Endothelial cell of umbilical vein (primary cell): ENCODE results near the gene ARHGAP27. TPM values are rescaled to one million over a fixed set of nuclear protein-coding genes. Genes with fewer than 3 reads are reported as not detected.

Source experiments
- BruUV-seq: library from RNA; stranded (reverse); fragments of 400-500 nt; replicated peaks from 2 replicates; lab custom pipeline; 2021; lab: Mats Ljungman, UMichigan
- CTCF ChIA-PET: fragments of 300-600, 350-600 bp; sonication (Branson Sonifier 250); formaldehyde crosslinking; loops from one replicate; lab custom pipeline; 2021; ENCODE audit warnings: antibody characterized with exemption, inconsistent platforms; lab: Charles Lee
- POLR2A ChIA-PET: fragments of 300-600, 350-600 bp; sonication (Branson Sonifier 250); formaldehyde crosslinking; loops from one replicate; lab custom pipeline; 2021; ENCODE audit warnings: antibody characterized with exemption, inconsistent platforms; lab: Charles Lee
- DNase-seq: peaks from one replicate; pipeline ENCODE4 v3.0.0-alpha.2; 2011; ENCODE audit warnings: low read depth, low spot score
- FAIRE-seq: peaks from 2 replicates; lab custom pipeline; 2011; peaks lifted over from hg19 to GRCh38; lab: Jason Lieb, UNC
- H2AFZ ChIP-seq: 2 replicates; pipeline ENCODE4 v1.6.0; 2012; ENCODE audit warnings: low read depth, low read length, control low read depth, inconsistent platforms
- H3K27ac ChIP-seq: 2 replicates; pipeline ENCODE4 v1.5.1; 2011; ENCODE audit warnings: low read depth, mild to moderate bottlenecking, control low read depth, low read length, moderate library complexity; ENCODE audit not compliant: insufficient read depth
- H3K27me3 ChIP-seq, 2 experiments: 2 replicates each; pipeline versions ENCODE4 v1.6.0 to v1.6.1; 2011; ENCODE audit warnings: low read length in 2 of 2, mixed read lengths in 1 of 2; ENCODE audit not compliant: control insufficient read depth in 2 of 2, insufficient read depth in 2 of 2
- H3K36me3 ChIP-seq, 2 experiments: 2 replicates in 1 of 2; 3 replicates in 1 of 2; pipeline ENCODE4 v1.5.1; 2011; ENCODE audit warnings: low read length in 2 of 2, mild to moderate bottlenecking in 1 of 2, moderate library complexity in 1 of 2; ENCODE audit not compliant: control insufficient read depth in 2 of 2, insufficient read depth in 2 of 2; ENCODE audit errors: extremely low read depth in 1 of 2
- H3K4me1 ChIP-seq: 3 replicates; pipeline ENCODE4 v1.5.1; 2011; ENCODE audit warnings: mild to moderate bottlenecking, low read length; ENCODE audit not compliant: control insufficient read depth, insufficient read depth; ENCODE audit errors: extremely low read depth
- H3K4me2 ChIP-seq: 2 replicates; pipeline ENCODE4 v1.6.1; 2011; ENCODE audit warnings: low read length, control low read depth, mixed read lengths; ENCODE audit not compliant: insufficient read depth
- H3K4me3 ChIP-seq, 3 experiments: fragments of 200-600 bp in 1 of 3; sonication (generic), shearing (Covaris generic) in 1 of 3; replicated peaks in 1 of 3; 2 replicates each; pipeline ENCODE4 v1.5.1; 2011 to 2016; ENCODE audit warnings: control low read depth in 3 of 3, low read length in 3 of 3, mild to moderate bottlenecking in 2 of 3, inconsistent platforms in 1 of 3, low read depth in 1 of 3, moderate library complexity in 1 of 3; ENCODE audit not compliant: insufficient read depth in 1 of 3
- H3K79me2 ChIP-seq: 2 replicates; pipeline ENCODE4 v1.6.0; 2012; ENCODE audit warnings: low read length, inconsistent platforms; ENCODE audit not compliant: control insufficient read depth, insufficient read depth
- H3K9ac ChIP-seq: replicated peaks from 2 replicates; pipeline ENCODE3; 2011; ENCODE audit warnings: low read length, control low read depth; ENCODE audit not compliant: insufficient read depth; ENCODE audit errors: extremely low read depth
- H3K9me1 ChIP-seq: replicated peaks from 3 replicates; pipeline ENCODE4 v1.6.0; 2011; ENCODE audit warnings: mild to moderate bottlenecking, low read length; ENCODE audit not compliant: control insufficient read depth, insufficient read depth; ENCODE audit errors: extremely low read depth
- H3K9me3 ChIP-seq: replicated peaks from 2 replicates; pipeline ENCODE4 v1.5.1; 2012; ENCODE audit warnings: low read length, inconsistent platforms; ENCODE audit not compliant: control insufficient read depth, insufficient read depth
- H4K20me1 ChIP-seq: replicated peaks from 2 replicates; pipeline ENCODE3; 2011; ENCODE audit warnings: mild to moderate bottlenecking, low read length; ENCODE audit not compliant: control insufficient read depth, insufficient read depth; ENCODE audit errors: extremely low read depth
- EZH2 ChIP-seq: IDR thresholded peaks from 2 replicates; pipeline ENCODE4 v1.6.1; 2012; ENCODE audit warnings: borderline replicate concordance, low read depth, mild to moderate bottlenecking, moderate library complexity, low read length, inconsistent platforms; ENCODE audit not compliant: severe bottlenecking
- FOS ChIP-seq: IDR thresholded peaks from 2 replicates; pipeline ENCODE4 v1.6.1; 2011; ENCODE audit warnings: mild to moderate bottlenecking, low read length, moderate library complexity, borderline replicate concordance; ENCODE audit not compliant: insufficient read depth
- GATA2 ChIP-seq: IDR thresholded peaks from 2 replicates; pipeline ENCODE4 v1.7.0; 2011; ENCODE audit warnings: low read depth, mild to moderate bottlenecking, moderate library complexity, mixed read lengths, low read length; ENCODE audit not compliant: insufficient read length, insufficient read depth
- JUN ChIP-seq: IDR thresholded peaks from 2 replicates; pipeline ENCODE4 v1.6.1; 2011; ENCODE audit warnings: borderline replicate concordance, low read depth; ENCODE audit not compliant: insufficient read length, insufficient read depth
- MYC ChIP-seq: IDR thresholded peaks from one replicate; pipeline ENCODE4 v1.6.1; 2011; ENCODE audit warnings: mild to moderate bottlenecking, low read depth, low read length
- POLR2A ChIP-seq: IDR thresholded peaks from 2 replicates; pipeline ENCODE4 v1.6.1; 2012; ENCODE audit warnings: low read depth, mild to moderate bottlenecking, control low read depth, low read length
- POLR2AphosphoS5 ChIP-seq: IDR thresholded peaks from 2 replicates; pipeline ENCODE4 v1.6.1; 2012; ENCODE audit warnings: low read depth, mild to moderate bottlenecking, control low read depth, low read length, moderate library complexity; ENCODE audit not compliant: insufficient read depth
- dilution Hi-C: fragments of 300-500 bp; cut with MboI; formaldehyde crosslinking; loops from one replicate; pipeline ENCODE4 v1.15.0; 2019; ENCODE audit warnings: low sequenced_read_pairs; ENCODE audit not compliant: extremely low pct_ligation_motif_present
- intact Hi-C: fragments of 100-400 bp; cut with micrococcal nuclease; formaldehyde crosslinking; loops from one replicate; pipeline ENCODE4 v1.10.0; 2022
- polyA plus RNA-seq, 4 experiments: library from polyadenylated mRNA; depleted of rRNA in 3 of 4; stranded (reverse) in 3 of 4; unstranded in 1 of 4; fragments of >200 nt; gene quantifications; 2 replicates each; pipeline versions ENCODE4 v1.2.1 to v1.2.3, GENCODE V29; 2011 to 2012; ENCODE audit warnings: missing spikeins in 1 of 4
- total RNA-seq: library from RNA; stranded (reverse); gene quantifications from 2 replicates; pipeline ENCODE4 v1.2.3, GENCODE V29; 2021
- TF ChIP-seq, protein P1 (sequence below): IDR thresholded peaks from 2 replicates; pipeline ENCODE4 v1.6.1; 2011; ENCODE audit not compliant: insufficient read depth, insufficient read length
- TF ChIP-seq, protein P2 (sequence below), 2 donors: IDR thresholded peaks; 1 replicate in 1 of 2; 2 replicates in 1 of 2; pipeline ENCODE4 v1.5.1; 2011; ENCODE audit warnings: low read length in 2 of 2, mild to moderate bottlenecking in 2 of 2, moderate library complexity in 2 of 2, control low read depth in 1 of 2, inconsistent platforms in 1 of 2, low read depth in 1 of 2; ENCODE audit not compliant: insufficient read depth in 1 of 2; ENCODE audit errors: extremely low read depth in 1 of 2

Gene ARHGAP27
- total and polyA plus RNA-seq, 2 donors (not counting 3 experiments of a cell fraction or from before 2014, with no cell fraction given), result 21.0 to 47.0 TPM

- Histone ChIP-seq H3K27ac (no peak overlapping the region), H3K9me1 (no peaks in the 10 kb centered on the region), H3K4me2 (no peak overlapping the region), H4K20me1 (no peaks in the 10 kb centered on the region), H2AFZ (no peak overlapping the region), H3K4me3 (no peak overlapping the region), H3K36me3 (no peaks in the 10 kb centered on the region), H3K79me2 (no peaks in the 10 kb centered on the region), H3K9me3 (no peaks in the 10 kb centered on the region), H3K4me1 (peaks cover 11% of the 10 kb centered on the region), H3K9ac (no peak overlapping the region), H3K27me3 (no peaks in the 10 kb centered on the region)
- no peak for TF ChIP-seq EZH2
- TF ChIP-seq MYC, result no peak
- TF ChIP-seq FOS, result no peak
- no peak for TF ChIP-seq POLR2AphosphoS5
- TF ChIP-seq GATA2, result no peak
- TF ChIP-seq POLR2A, result no peak
- TF ChIP-seq, protein P1, sequence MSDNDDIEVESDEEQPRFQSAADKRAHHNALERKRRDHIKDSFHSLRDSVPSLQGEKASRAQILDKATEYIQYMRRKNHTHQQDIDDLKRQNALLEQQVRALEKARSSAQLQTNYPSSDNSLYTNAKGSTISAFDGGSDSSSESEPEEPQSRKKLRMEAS, result no peak
- TF ChIP-seq, protein P2, sequence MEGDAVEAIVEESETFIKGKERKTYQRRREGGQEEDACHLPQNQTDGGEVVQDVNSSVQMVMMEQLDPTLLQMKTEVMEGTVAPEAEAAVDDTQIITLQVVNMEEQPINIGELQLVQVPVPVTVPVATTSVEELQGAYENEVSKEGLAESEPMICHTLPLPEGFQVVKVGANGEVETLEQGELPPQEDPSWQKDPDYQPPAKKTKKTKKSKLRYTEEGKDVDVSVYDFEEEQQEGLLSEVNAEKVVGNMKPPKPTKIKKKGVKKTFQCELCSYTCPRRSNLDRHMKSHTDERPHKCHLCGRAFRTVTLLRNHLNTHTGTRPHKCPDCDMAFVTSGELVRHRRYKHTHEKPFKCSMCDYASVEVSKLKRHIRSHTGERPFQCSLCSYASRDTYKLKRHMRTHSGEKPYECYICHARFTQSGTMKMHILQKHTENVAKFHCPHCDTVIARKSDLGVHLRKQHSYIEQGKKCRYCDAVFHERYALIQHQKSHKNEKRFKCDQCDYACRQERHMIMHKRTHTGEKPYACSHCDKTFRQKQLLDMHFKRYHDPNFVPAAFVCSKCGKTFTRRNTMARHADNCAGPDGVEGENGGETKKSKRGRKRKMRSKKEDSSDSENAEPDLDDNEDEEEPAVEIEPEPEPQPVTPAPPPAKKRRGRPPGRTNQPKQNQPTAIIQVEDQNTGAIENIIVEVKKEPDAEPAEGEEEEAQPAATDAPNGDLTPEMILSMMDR (IDR thresholded peaks at IDR 0.05; ENCODE audit: extremely low read depth in 1 of 2, insufficient read depth in 1 of 2, low read depth in 1 of 2, low read length in 2 of 2), result no peak
- no peak for TF ChIP-seq JUN
- ChIA-PET POLR2A (no interaction called here), CTCF (interaction anchor here (1.2 to 1.3 kb wide), 2 partner anchors 15 to 69 kb away, joined by 3 to 6 read pairs; no protein-coding TSS in a partner anchor)
- dilution Hi-C loops (no loop called here), intact Hi-C loops (no loop called here)
- BruUV-seq, result no TSS peak
- FAIRE-seq (no peak), DNase-seq (no peak)
These were observed 86.3 kb downstream of the ARHGAP27 start for GRCh38 chr17:45346216-45347015.
